ENCODE data around the gene PRSS21.

The PRSS21 gene, protein sequence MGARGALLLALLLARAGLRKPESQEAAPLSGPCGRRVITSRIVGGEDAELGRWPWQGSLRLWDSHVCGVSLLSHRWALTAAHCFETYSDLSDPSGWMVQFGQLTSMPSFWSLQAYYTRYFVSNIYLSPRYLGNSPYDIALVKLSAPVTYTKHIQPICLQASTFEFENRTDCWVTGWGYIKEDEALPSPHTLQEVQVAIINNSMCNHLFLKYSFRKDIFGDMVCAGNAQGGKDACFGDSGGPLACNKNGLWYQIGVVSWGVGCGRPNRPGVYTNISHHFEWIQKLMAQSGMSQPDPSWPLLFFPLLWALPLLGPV

DNA sequence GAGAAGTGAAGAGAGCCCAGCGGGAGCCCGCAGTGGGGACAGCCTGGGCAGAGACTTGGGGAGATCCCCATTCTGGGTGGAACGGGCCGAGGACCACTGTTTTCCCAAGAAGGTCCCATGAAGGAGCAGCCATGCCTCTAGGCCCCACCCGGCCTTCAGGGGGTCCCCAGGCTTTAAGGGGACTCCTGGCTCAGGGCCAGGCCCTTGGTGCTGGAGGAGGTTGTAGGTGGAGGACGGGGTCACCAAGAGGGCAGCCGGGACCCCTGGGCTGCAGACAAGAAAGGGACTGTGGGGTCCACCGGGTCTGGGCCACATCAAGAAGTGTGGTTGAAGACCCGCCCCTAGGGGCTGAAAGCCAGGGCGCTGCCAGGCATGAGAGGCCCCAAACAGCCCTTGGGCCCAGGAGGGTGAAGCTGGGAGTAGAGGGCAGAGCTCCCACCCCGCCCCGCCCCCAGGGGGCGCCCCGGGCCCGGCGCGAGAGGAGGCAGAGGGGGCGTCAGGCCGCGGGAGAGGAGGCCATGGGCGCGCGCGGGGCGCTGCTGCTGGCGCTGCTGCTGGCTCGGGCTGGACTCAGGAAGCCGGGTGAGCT lies at the start of gene PRSS21:
TSS of gene PRSS21 (plus strand) at position 487 of the 589 bp plus-strand sequence. CDS start at position 519, 32 bp downstream.
- Histone ChIP-seq H3K27me3 (ENCODE audit: control insufficient read depth in 1 of 2, insufficient read depth in 2 of 2, low read length in 2 of 2) (peaks cover 17 to 21% of the 10 kb centered on the region in 2 donors), H3K27ac (ENCODE audit: low read length) (no peak within 1 kb of the TSS), H3K9me3 (ENCODE audit: control insufficient read depth in 2 of 2, low read length in 2 of 2) (no peaks in the 10 kb centered on the region), H3K36me3 (ENCODE audit: control insufficient read depth in 2 of 2, insufficient read depth in 2 of 2, low read length in 2 of 2) (no peaks in the 10 kb centered on the region), H3K4me1 (ENCODE audit: control insufficient read depth, insufficient read depth, low read length) (no peaks in the 10 kb centered on the region), H3K4me3 (ENCODE audit: low read length in 2 of 2) (no peak within 1 kb of the TSS), H3K9ac (ENCODE audit: low read length in 2 of 2) (no peak within 1 kb of the TSS)

DNA sequence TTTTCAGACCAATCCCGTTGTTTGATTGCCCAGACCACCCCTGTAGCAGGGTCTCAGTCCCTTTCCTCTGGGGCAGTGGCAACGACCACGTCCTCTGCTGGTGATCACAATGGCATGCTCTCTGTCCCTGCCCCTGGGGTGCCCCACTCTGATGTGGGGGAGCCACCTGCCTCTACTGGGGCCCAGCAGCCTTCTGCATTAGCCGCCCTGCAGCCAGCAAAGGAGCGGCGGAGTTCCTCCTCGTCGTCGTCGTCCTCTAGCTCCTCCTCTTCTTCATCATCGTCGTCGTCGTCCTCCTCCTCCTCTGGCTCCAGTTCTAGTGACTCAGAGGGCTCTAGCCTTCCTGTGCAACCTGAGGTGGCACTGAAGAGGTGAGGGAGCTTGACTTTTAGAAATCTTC lies 49.1 kb upstream of the PRSS21 start:
- Histone ChIP-seq H3K27ac (ENCODE audit: low read length) (no peak overlapping the region), H3K4me1 (ENCODE audit: control insufficient read depth, insufficient read depth, low read length) (peaks cover 20% of the 10 kb centered on the region), H3K36me3 (ENCODE audit: control insufficient read depth in 2 of 2, insufficient read depth in 2 of 2, low read length in 2 of 2) (peaks cover 87 to 92% of the 10 kb centered on the region in 2 donors)

DNA sequence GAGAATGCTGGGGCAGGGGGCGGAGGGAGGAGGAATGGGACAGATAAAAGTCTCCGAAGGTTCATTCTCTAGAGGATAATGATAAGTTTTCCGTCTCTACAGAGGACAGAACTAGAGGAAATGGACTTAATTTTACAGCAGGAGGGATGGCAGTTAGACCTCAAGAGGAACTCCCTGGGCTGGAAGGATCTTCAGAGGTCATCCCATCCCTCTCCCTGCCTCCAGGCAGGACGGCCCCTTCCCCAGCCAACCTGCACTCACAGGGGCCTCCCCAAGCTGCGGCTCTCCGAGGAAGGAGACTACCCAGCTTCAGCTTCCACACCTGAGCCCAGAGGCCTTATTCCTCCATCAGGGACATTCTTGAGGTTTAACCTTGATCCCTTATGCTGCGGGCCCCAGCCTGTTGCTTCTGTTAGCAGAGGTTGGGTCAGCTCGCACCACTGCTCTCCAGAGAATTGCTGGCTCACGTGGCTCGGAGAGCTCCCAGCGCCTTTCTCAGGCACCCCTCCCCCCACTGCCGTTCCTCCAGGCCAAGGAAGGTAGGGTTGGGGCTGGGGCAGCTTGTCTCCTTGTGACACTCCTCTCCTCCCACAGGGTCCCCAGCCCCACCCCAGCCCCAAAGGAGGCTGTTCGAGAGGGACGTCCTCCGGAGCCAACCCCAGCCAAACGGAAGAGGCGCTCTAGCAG lies 48.5 kb upstream of the PRSS21 start:
- H3K27ac ChIP-seq (ENCODE audit: low read length) = no peak overlapping the region
- peaks cover 85 to 87% of the 10 kb centered on the region in 2 donors for H3K36me3 ChIP-seq (ENCODE audit: control insufficient read depth in 2 of 2, insufficient read depth in 2 of 2, low read length in 2 of 2)
- no peak overlapping the region for H3K9ac ChIP-seq (ENCODE audit: low read length in 2 of 2)
- peaks cover 20% of the 10 kb centered on the region for H3K4me1 ChIP-seq (ENCODE audit: control insufficient read depth, insufficient read depth, low read length)
- H3K27me3 ChIP-seq (ENCODE audit: control insufficient read depth in 1 of 2, insufficient read depth in 2 of 2, low read length in 2 of 2) = no peaks in the 10 kb centered on the region
- no peak overlapping the region for H3K4me3 ChIP-seq (ENCODE audit: low read length in 2 of 2)
- H3K9me3 ChIP-seq (ENCODE audit: control insufficient read depth in 2 of 2, low read length in 2 of 2) = no peaks in the 10 kb centered on the region

More for the DNA sequence above, 49.1 kb upstream of the PRSS21 start:
- Histone ChIP-seq H3K9me3 (ENCODE audit: control insufficient read depth in 2 of 2, low read length in 2 of 2) (no peaks in the 10 kb centered on the region), H3K4me3 (ENCODE audit: low read length in 2 of 2) (no peak overlapping the region), H3K9ac (ENCODE audit: low read length in 2 of 2) (no peak overlapping the region), H3K27me3 (ENCODE audit: control insufficient read depth in 1 of 2, insufficient read depth in 2 of 2, low read length in 2 of 2) (no peaks in the 10 kb centered on the region)

DNA sequence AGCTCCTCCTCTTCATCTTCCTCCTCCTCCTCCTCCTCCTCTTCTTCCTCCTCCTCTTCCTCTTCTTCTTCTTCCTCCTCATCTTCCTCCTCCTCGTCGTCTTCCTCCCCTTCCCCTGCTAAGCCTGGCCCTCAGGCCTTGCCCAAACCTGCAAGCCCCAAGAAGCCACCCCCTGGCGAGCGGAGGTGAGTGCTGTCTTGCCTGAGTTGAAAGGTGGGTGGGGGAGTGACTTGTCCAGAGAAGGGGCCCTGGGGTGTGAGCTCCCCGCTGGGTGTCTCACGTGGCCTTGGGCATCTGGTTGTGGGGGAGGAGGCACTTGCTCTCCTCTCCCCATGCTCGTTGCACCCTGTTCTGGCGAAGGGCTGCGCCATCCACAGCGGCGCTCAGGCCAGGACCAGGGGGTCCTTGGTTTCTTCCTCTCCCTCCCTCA lies 47.9 kb upstream of the PRSS21 start:
- Histone ChIP-seq H3K27me3 (ENCODE audit: control insufficient read depth in 1 of 2, insufficient read depth in 2 of 2, low read length in 2 of 2) (no peaks in the 10 kb centered on the region), H3K27ac (ENCODE audit: low read length) (no peak overlapping the region), H3K4me1 (ENCODE audit: control insufficient read depth, insufficient read depth, low read length) (peaks cover 20% of the 10 kb centered on the region), H3K9me3 (ENCODE audit: control insufficient read depth in 2 of 2, low read length in 2 of 2) (no peaks in the 10 kb centered on the region), H3K4me3 (ENCODE audit: low read length in 2 of 2) (no peak overlapping the region), H3K9ac (ENCODE audit: low read length in 2 of 2) (no peak overlapping the region), H3K36me3 (ENCODE audit: control insufficient read depth in 2 of 2, insufficient read depth in 2 of 2, low read length in 2 of 2) (peaks cover 80 to 82% of the 10 kb centered on the region in 2 donors)

DNA sequence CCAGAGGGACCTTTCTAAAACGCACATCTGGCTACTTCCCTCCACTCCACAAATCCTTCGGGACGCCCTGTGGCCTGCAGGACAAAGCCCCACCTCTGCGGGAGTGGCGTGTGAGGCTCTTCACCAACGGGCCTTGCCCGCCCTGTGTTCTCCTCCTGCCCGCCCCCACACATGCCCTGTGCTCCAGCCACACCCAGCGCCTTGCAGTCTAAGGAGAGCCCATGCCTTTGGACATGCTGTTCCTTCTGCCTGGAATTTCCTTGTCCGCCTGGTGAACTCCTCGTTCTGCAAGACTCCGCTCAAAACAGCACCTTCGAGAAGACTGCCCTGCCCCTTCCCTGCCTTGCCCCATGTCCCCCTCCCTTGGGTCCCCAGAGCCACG lies 47.4 kb upstream of the PRSS21 start:
- Histone ChIP-seq H3K9ac (ENCODE audit: low read length in 2 of 2) (no peak overlapping the region), H3K9me3 (ENCODE audit: control insufficient read depth in 2 of 2, low read length in 2 of 2) (no peaks in the 10 kb centered on the region), H3K27ac (ENCODE audit: low read length) (no peak overlapping the region), H3K27me3 (ENCODE audit: control insufficient read depth in 1 of 2, insufficient read depth in 2 of 2, low read length in 2 of 2) (no peaks in the 10 kb centered on the region), H3K36me3 (ENCODE audit: control insufficient read depth in 2 of 2, insufficient read depth in 2 of 2, low read length in 2 of 2) (peaks cover 74 to 80% of the 10 kb centered on the region in 2 donors), H3K4me3 (ENCODE audit: low read length in 2 of 2) (no peak overlapping the region), H3K4me1 (ENCODE audit: control insufficient read depth, insufficient read depth, low read length) (peaks cover 20% of the 10 kb centered on the region)

DNA sequence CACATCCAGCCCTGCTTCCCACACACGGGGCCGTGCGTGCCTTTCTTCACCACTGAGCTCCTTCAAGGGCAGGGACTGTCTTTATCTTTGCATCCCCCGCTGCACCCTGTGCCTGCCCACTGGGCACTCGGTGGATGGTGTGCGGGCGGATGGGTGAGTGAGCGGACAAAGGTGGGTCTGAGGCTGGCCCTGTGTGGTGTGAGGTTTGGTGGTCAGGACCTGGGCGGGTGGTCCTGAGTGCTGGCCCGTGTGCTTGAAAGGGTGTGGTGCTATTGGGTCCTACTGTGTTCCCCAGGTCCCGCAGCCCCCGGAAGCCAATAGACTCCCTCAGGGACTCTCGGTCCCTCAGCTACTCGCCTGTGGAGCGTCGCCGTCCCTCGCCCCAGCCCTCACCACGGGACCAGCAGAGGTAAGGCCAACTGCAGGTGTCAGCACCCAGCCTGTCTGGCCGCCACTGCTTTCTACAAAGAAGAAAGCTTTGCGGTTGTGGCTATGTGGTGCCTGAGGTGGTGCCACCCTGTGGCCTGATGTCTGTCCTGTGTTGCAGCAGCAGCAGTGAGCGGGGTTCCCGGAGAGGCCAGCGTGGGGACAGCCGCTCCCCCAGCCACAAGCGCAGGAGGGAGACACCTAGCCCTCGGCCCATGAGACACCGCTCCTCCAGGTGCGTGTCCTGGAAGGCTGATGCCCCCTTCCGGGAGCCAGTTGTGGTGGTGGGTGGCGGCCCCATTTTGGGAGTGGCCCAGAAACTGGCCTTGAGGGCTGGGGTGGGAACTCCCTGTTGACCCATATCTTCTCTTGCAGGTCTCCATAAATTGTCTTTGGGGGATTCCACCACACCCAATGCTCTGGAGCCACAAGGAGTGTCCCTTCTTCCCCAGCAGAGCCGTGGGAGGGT lies 46.7 kb upstream of the PRSS21 start:
- no peak overlapping the region for H3K27ac ChIP-seq (ENCODE audit: low read length)
- peaks cover 20% of the 10 kb centered on the region for H3K4me1 ChIP-seq (ENCODE audit: control insufficient read depth, insufficient read depth, low read length)
- H3K4me3 ChIP-seq (ENCODE audit: low read length in 2 of 2) = no peak overlapping the region
- H3K36me3 ChIP-seq (ENCODE audit: control insufficient read depth in 2 of 2, insufficient read depth in 2 of 2, low read length in 2 of 2) = peaks cover 75 to 76% of the 10 kb centered on the region in 2 donors
- H3K9ac ChIP-seq (ENCODE audit: low read length in 2 of 2) = no peak overlapping the region
- H3K9me3 ChIP-seq (ENCODE audit: control insufficient read depth in 2 of 2, low read length in 2 of 2) = no peaks in the 10 kb centered on the region
- H3K27me3 ChIP-seq (ENCODE audit: control insufficient read depth in 1 of 2, insufficient read depth in 2 of 2, low read length in 2 of 2) = no peaks in the 10 kb centered on the region

DNA sequence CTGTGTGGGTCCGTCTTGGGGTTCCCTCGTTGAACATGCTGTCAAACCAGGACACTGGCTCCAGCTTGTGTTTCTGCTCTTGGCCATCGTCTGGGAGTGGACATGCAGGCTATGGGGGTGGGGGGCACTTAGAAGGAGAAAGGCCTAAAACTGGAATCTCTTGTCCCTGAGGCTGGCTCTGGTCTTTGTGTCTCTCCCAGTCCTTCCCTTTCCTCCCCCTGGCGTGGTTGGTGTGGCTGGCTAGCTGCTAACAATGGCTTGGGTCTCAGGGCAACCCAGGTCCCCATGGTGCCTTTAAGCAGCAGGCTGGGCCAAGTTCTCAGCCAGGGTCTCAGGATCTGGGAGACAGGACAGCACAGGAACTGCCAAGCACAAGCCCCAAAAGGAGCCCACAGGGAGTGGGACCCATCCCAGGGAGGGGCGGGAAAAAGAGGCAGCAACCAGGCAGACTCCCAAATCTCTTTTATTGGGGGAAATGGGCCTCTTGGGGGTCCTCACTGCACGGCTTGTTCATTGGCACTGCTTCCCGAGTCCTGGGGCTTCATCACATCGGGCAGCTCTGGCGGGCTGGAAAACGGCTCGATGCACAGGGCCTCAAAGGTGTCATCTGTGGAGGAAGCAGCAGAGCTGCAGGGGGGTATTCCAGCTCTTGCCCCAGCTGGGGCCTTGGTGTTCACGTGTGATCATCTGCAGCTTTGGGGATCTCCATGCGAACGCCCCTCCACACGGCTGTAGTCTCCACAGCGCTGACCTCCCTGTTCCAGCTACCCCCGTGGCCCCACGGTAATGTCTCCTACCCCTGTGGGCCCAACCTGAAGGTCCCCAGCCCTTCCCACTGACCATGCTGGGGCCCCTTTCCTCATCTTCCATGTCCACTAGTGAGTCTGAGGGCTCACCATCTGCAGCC lies 45.3 kb upstream of the PRSS21 start:
- H3K9me3 ChIP-seq (ENCODE audit: control insufficient read depth in 2 of 2, low read length in 2 of 2) = no peaks in the 10 kb centered on the region
- H3K27ac ChIP-seq (ENCODE audit: low read length) = no peak overlapping the region
- H3K4me3 ChIP-seq (ENCODE audit: low read length in 2 of 2) = no peak overlapping the region
- no peaks in the 10 kb centered on the region for H3K27me3 ChIP-seq (ENCODE audit: control insufficient read depth in 1 of 2, insufficient read depth in 2 of 2, low read length in 2 of 2)
- peaks cover 63 to 64% of the 10 kb centered on the region in 2 donors for H3K36me3 ChIP-seq (ENCODE audit: control insufficient read depth in 2 of 2, insufficient read depth in 2 of 2, low read length in 2 of 2)
- H3K9ac ChIP-seq (ENCODE audit: low read length in 2 of 2) = no peak overlapping the region
- peaks cover 32% of the 10 kb centered on the region for H3K4me1 ChIP-seq (ENCODE audit: control insufficient read depth, insufficient read depth, low read length)

DNA sequence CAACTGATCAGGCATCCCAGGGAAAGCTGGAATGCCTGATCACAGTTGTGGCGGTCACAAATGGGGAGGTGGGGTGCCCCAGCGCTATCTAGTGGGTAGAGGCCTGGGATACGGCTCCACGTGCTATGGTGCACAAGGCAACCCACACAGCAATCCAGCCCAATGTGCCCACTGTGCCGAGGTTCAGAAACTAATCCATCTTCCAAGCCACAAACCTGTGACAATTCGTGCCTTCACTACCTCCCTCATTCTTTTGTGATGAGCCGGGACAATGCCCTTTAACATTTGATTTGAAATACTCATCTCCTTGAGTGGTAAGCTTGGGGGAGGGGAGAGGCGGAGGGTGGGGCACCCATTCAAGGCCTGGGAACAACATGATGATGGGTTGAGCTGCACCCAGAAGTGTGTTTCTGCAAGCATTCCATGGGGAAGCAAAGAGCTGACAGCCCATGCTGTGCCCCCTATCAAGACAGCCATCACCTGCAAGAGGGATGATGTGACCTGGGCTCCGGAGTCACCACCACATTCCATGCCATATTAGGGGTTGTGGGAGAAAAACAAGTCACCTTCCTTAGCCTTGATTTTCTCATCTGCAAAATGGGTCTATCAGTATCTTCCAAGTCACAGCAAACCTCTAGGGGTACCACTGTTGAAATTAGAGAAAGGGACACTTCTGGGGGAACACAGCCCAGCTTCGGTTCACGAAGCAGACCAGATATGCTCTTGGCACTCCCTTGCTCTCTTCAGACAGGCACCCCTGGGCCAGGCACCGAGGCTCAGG lies 43.7 kb upstream of the PRSS21 start:
- peaks cover 47 to 48% of the 10 kb centered on the region in 2 donors for H3K36me3 ChIP-seq (ENCODE audit: control insufficient read depth in 2 of 2, insufficient read depth in 2 of 2, low read length in 2 of 2)
- no peak overlapping the region for H3K9ac ChIP-seq (ENCODE audit: low read length in 2 of 2)
- H3K4me1 ChIP-seq (ENCODE audit: control insufficient read depth, insufficient read depth, low read length) = peaks cover 36% of the 10 kb centered on the region
- no peak overlapping the region for H3K4me3 ChIP-seq (ENCODE audit: low read length in 2 of 2)
- no peaks in the 10 kb centered on the region for H3K9me3 ChIP-seq (ENCODE audit: control insufficient read depth in 2 of 2, low read length in 2 of 2)
- no peak overlapping the region for H3K27ac ChIP-seq (ENCODE audit: low read length)
- H3K27me3 ChIP-seq (ENCODE audit: control insufficient read depth in 1 of 2, insufficient read depth in 2 of 2, low read length in 2 of 2) = no peaks in the 10 kb centered on the region

DNA sequence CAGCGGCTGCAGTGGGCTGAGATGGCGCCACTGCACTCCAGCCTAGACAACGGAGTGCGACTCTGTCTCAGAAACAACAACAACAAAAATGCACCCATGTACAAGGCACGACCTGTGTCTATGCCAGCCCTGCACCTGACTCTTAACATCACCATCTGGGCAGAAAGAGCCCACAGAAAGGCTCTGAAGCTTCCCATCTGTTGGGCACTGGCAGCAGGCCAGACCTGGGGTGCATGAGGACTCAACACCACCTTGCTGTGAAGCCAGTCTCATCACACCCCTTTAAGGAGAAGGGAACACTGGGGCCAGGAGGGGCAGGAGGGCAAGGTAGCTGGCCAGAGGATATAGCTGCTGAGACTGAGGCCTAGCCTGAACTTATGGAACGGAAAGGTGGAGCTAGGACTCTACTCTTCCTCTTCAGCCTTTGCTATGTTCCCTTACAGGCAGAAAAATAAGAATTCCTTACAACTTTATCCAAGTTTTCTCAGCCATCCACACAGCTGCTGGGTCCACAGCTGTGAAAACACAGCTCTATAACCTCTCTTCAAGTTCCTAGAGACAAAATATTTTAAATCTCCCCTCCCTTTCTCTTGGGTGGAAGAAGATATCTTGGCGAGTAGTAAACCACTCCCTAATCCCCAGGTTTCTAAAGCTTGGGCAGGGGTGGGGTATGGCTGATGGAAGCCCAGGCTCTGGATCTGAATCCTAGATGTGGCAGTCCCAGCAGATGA lies 42.7 kb upstream of the PRSS21 start:
- peaks cover 38% of the 10 kb centered on the region for H3K4me1 ChIP-seq (ENCODE audit: control insufficient read depth, insufficient read depth, low read length)
- no peak overlapping the region for H3K9ac ChIP-seq (ENCODE audit: low read length in 2 of 2)
- no peak overlapping the region for H3K4me3 ChIP-seq (ENCODE audit: low read length in 2 of 2)
- no peaks in the 10 kb centered on the region for H3K9me3 ChIP-seq (ENCODE audit: control insufficient read depth in 2 of 2, low read length in 2 of 2)
- peaks cover 39% of the 10 kb centered on the region in 2 donors for H3K36me3 ChIP-seq (ENCODE audit: control insufficient read depth in 2 of 2, insufficient read depth in 2 of 2, low read length in 2 of 2)
- H3K27me3 ChIP-seq (ENCODE audit: control insufficient read depth in 1 of 2, insufficient read depth in 2 of 2, low read length in 2 of 2) = no peaks in the 10 kb centered on the region
- H3K27ac ChIP-seq (ENCODE audit: low read length) = peak overlapping the region; percentile 6

All from stomach smooth muscle (tissue), 2 donors.